Measurements from ENCODE around the gene SFXN5. TPM values are rescaled to one million over a fixed set of nuclear protein-coding genes. Genes with fewer than 3 reads are reported as not detected.
"Not testable (repeated sequence)": the region's sequence is repeated elsewhere in the genome, so short reads cannot be mapped to it uniquely, and the experiment has no call there.

SFXN5 gene
- total RNA-seq, 1 donor from 2014 or later: 21.9 TPM

DNA sequence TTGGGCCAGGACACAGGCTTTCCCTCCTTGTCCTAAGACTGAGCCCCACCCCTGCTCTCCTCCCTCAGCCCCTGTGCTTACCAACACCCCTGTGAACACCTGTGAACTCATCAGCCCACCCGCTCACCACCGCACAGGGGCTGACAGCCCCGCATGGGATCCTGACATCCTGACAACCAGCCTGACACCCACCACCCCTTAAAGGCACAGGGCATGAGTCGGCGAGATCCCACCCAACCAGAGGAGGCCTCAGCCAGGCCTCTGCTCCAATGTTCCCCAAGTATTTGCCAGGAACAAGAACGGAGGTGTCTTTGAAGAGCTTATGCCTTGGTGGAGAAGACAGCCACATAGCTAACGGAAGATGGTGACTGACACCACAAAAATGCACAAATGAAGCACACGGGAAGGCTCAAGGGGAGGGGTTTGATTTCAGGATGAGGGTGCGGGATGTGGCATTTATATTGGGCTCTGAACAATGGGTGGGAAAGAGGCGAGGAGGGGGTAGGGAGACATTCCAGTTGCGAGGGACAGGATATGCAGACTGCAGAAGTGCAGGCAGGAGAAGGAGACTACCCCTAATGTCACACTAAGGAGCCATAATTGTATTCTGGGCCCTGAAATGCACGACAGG lies 30.2 kb upstream of the SFXN5 start:
- no peak for DNase-seq (ENCODE audit: low spot score)

DNA sequence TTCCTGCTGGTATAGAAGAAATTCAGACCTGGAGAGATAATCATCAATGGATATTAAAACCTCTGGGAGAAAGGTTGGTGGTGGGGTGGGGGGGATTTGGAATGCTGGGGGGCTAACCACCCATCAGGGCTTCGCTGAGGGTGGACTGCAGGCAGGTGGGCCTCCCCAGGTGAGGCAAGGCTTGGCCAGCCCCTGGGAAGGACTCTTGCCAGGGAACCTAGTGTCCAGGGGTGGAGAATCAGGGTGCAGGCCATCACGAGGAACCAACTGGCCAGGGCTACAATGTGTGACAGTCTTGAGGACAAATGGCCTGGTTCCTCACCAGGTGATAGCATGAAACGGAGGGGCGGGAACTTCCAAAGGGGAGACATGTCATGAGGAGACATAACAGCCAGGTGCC lies 29.4 kb upstream of the SFXN5 start:
- DNase-seq (ENCODE audit: low spot score): no peak

DNA sequence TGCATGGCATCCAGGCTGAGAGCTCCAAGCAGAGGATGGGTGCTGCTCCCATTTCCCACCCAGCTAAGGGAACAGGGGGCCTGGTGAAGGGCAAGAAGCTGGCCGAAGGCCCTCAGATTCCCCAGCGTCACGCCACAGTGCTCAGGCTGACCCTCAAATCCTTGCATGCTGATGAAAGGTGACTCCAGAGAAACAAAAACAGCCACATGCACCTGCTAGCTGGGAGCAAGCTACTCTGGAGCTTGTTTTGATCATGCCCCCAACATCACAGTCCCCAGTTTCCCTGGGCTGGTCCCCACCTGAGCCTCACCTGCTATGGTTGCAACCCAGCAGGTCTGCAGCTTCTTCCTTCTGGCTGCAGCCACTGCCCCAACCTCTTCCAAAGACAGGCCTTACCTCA lies 28.0 kb upstream of the SFXN5 start:
- DNase-seq (ENCODE audit: low spot score): no peak

DNA sequence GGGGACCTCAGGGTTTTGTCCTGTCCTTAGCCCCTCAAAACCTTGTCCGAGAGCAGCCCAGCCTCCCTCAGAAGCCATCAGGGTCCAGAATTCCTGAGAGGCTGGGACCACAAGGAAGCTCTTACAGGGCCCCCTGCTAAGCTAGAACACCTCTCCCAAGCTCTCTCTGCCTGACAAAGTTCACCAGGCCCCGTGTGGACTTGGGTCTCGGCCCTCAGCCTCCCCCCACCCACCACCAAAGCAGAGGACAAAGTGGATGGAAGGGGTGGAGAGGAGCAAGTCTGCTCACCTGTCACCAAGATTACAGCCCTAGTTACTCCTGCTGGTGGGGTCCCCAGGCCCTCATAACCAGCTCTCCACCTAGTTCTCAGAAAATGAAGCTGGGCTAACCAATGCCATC lies 24.4 kb upstream of the SFXN5 start:
- DNase-seq (ENCODE audit: low spot score): no peak

DNA sequence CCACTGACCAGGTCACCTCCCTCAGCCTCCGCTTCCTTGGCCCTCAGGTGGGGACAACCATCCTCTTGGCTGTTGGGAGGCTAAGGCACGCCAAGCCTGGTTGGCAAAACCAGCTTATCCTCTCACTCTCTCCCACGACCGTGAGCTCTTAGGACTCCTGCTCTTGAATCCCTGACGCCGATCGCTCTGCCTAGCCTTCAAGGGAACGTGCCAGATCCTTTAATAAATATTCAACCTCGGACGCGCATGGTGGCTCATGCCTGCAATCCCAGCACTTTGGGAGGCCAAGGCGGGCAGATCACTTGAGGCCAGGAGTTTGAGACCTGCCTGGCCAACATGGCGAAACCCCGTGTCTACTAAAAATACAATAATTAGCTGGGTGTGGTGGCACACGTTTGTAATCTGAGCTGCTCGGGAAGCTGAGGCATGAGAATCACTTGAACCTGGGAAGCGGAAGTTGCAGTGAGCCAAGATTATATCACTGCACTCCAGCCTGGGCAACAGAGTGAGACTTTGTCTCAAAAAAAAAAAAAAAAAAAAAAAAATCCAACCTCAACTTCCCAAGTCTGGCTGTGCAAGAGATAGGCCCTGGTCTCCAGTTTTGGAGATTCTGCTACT lies 22.2 kb upstream of the SFXN5 start:
- not testable (repeated sequence) for DNase-seq (ENCODE audit: low spot score)

DNA sequence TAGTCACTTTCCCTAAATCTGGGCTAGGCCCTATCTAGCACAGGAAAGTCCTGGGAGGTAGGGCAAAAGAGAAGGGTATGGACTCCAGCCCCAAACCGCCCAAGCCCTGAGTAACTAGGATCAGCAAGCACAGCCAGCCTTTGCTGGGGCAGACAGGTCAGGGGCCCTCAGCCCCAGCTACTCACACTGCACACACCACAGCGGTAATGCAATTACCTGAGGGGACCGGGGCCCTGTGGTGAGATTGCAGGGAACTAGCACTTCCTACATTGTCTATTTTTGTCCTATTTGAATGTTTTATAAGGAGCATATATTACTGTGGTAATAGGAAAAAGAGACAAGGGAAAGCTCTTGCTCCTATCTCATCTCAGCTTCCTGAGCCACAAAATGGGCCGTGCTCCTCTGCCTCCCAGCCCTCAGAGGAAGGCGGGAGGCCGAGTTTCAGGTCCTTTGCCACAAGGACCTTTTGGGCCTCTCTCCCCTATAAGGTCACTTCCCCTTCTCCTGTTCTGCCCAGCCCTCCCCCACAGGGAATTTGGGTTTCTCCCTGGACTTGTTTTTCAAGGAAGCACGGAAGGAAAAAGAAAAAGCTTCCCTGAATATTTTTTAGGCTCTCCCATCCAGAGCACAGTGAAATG lies 20.8 kb upstream of the SFXN5 start:
- DNase-seq (ENCODE audit: low spot score): no peak

DNA sequence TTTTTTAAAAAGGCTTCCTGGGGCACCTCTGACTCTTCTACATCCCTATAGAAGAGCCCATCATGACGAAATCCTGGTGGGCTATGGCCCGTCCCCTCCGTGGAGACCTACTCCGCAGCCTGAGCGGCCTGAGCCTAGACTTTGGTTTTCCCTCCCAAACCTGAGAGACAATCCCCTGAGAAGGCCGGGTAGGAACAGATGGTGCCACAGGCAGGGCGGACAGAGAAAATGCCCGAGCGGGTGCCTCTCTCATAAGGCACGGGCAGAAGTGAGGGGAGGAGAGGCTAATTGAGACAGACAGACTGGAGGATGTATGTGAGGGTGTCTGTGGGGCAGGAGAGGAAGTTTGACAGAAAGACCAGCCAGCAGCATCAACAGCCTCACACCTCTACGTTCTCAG lies 20.2 kb upstream of the SFXN5 start:
- no peak for DNase-seq (ENCODE audit: low spot score)

DNA sequence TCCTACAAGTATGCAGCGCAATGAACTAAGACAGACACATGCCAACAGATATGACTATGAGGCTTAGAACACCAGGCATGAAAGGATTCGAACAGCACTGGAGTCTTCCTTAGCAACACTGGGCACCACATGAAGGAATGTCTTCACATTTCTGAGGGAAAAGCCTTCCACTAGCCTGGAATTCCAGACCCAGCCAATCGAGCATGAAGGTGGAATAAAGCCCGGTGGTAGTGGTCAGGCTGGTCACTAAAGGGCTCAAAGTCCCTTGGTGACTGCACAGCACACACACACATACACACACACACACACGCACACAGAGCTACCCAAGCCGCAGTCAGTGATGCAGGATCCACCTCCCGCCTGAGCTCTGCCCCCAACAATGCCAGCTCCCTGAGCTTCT lies 19.7 kb upstream of the SFXN5 start:
- DNase-seq (ENCODE audit: low spot score): peak; percentile 53

DNA sequence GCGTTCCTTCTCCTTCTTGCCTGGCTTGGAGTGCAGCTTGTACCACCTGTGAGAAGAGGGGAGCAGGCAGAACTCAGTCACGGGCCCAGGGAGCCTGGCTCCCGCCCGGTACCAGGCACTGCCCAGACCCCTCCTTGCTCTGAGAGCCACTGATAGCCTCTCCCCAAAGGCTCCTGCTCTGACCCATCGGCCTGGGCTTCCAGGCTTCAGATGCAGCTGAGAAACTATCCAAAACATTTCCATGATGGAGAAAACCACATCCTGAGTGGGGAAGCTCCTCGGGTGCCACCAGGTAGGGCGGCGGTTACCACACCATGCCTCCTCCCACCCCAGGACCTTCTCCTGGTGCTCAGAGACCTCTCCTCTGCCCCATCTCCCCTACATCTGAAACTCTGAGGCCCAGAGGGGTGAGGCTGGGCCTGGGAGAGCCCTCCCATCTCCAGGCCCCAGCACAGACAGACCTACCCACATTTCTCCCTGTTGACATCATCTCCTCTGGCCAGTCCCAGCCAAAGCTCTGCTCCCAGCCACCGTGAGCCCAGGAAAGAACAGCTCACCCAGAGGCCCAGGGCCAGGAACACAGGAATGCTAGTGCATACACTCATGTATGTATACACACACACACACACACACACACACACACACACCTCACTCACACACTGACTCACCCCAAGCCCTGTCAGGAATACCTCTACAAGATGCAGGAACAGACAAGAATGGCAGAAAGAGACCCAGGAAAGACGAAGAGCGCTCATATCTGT lies 17.9 kb upstream of the SFXN5 start:
- DNase-seq (ENCODE audit: low spot score): peak; percentile 78

DNA sequence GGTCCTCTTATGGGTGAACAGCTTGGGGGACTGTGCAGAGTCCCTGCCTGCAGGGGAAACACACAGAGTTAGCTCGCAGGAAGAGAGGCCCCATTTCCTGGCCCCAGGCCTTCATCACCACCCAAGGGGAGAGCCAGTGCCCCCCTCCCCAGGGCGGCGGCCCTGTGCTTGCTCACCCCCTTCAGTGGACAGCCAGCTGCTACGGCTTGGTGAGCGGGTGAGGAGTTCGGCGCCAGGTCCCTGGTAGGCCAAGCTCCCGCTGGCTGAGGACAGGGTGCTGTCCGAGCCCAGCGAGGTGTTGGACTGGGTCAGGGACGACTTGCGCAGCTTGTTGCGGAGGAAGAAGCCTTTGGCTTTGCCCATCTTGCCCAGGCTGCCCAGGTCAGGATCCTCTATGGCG lies 17.2 kb upstream of the SFXN5 start:
- DNase-seq (ENCODE audit: low spot score): no peak

DNA sequence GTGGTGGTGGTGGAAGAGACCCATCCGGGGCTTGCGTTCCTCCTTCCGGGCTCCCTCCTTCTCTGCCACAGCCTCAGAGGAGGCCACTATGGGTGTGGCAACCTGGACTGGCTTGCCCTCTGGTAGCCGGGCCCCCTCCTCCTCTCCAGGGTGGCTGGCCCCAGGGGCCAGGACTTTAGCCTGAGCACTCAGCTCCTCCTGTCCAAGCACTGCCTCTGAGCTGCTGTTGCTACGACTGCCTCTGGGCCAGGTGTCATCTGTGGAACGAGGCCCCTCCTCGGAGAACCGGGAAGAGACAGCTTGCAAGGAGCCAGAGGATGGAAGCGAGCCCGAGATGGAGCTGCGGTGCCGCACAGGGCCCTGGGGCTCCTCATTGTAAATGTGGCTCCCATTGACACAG lies 16.7 kb upstream of the SFXN5 start:
- DNase-seq (ENCODE audit: low spot score): no peak

DNA sequence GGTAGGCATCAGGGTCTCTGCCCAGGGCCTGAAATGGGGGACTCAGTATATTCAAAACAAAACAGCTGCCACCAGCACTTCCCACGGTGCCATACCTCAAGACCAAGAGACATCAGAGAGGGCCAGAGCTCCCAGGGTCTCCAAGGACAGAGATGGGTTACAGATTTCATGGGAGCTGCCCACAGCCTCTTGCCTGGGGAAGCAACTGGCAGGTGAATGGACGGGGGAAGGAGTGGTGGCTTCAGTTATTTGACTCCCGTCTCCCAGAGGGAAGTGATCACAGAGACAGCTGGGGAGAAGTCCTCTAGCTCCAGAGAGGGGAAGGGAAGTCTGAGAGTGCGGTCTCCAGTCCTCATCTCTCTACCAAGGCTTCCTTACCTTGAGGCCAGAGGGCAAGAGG lies 15.8 kb upstream of the SFXN5 start:
- no peak for DNase-seq (ENCODE audit: low spot score)

DNA sequence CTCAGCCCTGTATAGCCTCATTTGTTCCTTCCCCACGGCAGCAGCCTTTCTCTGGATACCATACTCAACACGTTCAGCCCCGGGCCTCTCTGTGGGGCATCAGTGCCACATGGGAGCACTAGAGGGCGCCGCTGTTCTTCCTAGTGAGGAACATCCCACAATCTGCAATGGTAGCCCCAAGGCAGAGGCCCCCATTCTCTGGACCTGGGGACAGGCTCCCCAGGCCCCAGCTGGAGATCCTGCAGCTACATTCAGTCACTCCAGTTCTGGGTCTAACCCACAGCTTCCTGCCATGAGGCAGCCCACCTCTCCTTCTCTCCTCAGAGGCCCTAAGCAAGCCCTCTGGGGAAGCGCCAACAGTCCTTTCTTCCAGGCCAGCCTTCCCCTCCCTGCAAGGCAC lies 14.2 kb upstream of the SFXN5 start:
- DNase-seq (ENCODE audit: low spot score): peak; percentile 88

DNA sequence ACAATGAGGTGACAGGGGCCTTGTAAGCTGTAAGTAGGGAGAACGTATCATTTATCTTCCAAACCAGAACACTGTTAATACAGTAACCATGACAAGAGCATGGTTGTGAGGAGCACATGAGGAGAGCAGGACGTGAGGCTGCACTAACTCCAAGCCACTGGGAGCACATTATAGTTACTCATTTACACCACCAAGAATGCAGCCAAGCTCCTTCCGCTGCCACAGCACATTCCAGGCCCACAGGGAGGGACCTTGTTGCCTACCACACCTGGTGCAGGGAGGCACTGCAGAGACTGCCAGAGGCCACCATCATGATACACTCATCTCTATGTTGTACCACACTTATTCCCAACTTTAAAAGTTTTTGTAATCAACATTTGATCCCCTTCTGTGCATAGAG lies 13.5 kb upstream of the SFXN5 start:
- peak; percentile 28 for DNase-seq (ENCODE audit: low spot score)

DNA sequence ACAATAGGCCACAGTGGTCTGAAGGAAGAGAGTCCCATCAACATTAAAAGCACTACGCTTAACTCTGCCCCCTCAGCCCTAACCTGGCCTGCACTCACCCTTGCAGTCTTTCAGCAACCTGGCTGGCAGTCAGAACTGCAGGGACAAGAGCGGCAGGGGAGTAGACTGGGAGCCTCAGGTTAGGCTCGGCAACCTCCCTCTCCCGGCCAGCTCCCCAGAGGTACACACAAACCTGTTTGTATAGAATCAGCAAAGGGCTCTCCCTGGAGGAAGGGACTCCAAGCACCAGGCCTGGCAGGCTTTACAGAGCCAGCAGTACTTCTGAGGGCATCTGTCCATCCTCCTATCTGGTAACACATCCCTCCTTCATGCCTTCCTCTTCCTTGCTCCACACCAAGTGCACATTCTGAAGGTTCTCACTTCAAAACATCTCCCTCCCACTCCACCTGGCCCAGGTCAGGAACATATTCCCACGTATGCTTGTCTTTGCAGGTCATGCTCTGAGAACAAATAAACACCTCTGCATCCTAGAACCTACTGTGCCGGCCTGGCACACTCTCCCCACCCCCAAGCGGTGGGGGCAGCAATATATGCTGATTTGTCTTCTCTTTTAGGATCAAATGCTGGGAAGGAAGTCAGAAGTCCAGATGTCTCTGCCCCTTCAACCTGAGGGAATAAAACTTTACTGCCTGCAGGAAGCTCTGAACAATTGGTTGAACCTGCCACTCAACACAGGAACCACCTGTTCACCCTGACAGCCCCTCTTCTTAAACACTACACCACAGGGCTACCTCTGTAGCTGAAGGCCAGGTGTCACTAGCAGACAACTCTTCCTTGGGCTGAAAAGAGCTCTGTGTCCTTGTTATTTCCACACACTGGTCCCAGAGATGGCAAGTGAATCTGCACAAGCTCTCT lies 12.6 kb upstream of the SFXN5 start:
- DNase-seq (ENCODE audit: low spot score): no peak

DNA sequence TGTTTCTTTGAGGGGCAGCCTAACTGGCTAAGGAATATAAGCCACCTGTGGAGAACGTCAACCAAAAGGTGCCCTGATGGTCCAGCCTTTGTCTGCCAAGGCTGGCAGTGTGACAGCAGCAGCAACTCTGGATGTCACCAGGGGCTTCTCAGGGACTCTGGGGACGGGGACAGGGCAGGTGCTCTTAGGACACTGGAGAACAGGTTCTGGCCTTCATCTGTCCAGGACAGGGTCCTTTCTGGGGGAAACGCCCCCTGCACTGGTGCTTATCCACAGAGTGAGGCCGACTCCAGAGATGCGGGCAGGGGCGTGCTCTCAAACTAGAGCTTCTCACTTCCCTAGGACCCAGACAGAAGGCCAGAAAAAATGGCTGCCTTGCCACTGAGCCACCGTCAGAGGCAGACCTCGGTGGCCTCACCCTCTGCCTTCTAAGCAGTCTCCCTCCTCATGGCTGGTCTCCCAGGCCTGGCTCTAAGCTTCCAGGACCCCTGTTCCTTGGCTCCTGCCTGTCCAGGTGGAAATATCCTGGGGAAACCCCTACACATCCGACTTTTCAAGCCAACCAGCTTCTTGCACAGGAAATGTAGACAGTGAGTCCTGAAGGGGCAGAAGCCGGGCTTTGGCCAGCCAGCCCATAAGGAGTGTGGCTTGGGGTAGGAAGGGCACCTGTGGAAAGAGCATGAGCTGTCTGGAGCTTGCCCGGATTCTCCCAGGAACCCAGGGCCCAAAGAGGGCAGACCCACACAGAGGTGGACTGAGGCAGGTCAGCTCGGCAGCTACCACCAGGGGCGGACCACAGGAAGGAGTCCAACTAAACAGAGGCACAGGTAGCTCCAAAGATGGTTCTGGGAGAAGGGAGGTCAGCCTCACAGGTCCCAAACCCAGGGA lies 11.3 kb upstream of the SFXN5 start:
- no peak for DNase-seq (ENCODE audit: low spot score)

DNA sequence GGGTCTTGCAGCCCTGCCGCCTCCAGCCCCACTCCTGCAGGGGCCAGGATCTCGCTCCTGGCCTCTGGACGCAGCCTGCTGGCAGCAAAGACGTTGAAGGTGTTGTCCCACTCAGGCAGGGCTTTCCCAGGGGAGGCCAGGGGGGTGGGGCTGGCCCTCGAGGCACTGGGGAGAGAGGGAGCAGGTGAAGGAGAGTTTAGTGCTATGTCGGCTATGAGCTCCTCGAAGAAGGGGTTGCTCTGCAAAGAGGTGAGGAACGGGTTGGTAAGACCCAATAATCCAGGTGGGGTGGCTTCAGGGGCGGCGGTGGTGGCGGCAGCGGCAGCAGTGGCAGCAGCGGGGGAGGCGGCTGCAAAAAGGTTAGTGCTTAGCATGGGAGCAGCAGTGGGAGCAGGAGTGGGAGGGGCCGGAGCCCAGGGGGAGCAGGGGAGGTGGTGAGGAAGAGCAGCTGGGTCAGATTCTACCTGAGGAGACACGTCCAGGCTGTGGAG lies 9.7 kb upstream of the SFXN5 start:
- DNase-seq (ENCODE audit: low spot score): no peak

DNA sequence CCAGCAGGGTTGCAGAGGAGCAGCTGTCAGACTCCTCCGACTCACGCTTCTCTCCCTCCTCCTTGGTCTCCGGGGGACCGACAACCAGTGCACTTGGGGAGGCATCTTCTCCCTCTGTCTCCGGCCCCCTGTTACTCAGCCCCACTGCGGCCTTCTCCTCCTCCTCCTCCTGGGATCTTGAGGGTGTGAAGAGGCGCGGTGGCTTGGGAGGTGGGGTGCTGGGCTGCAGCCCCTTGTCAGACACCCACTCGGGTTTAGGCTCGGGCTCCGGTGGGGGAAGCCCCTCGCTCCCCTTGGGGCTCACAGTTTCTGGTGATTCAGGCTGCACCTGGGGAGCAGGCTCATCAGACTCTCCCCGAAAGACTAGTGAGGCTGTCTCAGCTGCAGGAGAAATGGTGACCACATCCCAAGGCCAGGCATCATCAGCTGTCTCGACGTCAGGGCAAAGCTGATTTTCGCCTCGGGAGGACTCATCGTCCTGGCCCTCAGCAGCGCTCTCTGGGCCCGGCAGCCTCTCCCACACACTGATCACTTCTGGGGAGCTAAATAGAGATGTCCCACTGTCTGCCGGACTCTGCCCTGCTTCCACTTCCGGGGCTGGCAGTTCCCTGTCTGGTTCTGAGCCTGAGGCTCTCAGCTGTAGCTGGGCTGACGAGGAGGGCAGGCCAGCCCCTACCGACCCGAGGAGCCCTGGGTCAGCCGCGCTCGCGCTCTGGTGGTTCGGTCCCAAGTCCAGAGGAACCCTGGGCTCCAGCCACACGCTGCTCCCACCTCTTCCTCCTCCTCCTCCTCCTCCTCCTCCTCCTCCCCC lies 9.0 kb upstream of the SFXN5 start:
- no peak for DNase-seq (ENCODE audit: low spot score)

DNA sequence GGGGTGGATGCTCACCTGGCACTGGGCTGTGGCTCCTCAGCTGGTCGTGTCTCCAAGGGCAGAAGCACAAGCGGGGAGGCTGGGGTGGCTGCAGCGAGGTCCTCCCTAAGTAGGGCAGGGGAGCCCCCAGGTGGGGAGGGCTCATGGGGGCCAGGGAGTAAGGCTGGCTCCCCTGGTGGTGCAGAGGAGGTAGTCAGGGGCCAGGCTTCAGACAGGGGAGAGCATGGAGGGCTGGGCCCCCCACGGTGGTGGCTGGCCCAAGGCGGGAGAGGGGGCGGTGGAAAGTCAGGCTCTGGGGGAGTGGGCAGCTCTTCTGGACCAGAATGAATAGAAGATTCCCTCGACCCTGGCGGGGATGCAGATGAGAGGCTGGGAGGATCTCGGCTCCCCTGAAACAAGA lies 8.1 kb upstream of the SFXN5 start:
- DNase-seq (ENCODE audit: low spot score): no peak

All from mucosa of gallbladder (tissue), 1 donor.